Measurements from ENCODE around the gene ZNF540.
A peak's percentile ranks its signal among the peaks of the same experiment; 100 is the strongest.
"Not testable (repeated sequence)": the region's sequence is repeated elsewhere in the genome, so short reads cannot be mapped to it uniquely, and the experiment has no call there.

The ZNF540 gene

GRCh38 chr19:37594304-37594981, at the start of gene ZNF540, which contains the start of gene ZNF571:
ZNF540 (plus strand) TSS chr19:37594876; CDS start chr19:37598448, 3,572 bp downstream.
ZNF571 (minus strand) TSS chr19:37594792; CDS start chr19:37586676, 8,116 bp downstream.
- DNase-seq: peak; percentile 97

- peak; percentile 93 for DNase-seq
Observed at GRCh38 chr19:37551129-37551993, 43.3 kb upstream of the ZNF540 start.

DNA sequence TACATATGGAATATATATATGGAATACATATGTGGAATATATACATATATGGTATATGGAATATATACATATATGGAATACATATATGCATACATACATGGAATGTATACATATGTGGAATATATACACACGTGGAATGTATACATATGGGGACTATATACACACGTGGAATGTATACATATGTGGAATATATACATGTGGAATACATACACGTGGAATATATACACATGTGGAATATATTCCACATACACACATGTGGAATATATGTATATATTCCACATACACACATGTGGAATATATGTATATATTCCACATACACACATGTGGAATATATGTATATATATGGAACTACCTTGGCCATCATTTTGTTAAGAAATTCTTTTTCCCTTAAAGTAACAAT, 31.2 kb upstream of the ZNF540 start:
- DNase-seq: no peak

- DNase-seq: no peak
Observed at GRCh38 chr19:37564624-37565369, 29.9 kb upstream of the ZNF540 start.

DNA sequence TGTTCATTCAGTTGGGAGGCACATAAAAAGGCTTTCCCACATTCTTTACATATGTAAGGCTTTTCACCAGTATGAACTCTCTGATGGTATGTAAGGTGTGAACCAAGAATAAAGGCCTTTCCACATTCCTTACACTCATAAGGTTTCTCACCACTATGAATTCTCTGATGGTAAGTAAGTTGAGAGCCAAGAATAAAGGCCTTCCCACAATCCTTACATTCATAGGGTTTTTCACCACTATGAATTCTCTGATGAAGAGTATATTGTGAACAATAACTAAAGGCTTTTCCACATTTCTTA, 29.4 kb upstream of the ZNF540 start:
- no peak for DNase-seq

- DNase-seq: no peak
Observed at GRCh38 chr19:37572203-37572602, 22.5 kb upstream of the ZNF540 start.

DNA sequence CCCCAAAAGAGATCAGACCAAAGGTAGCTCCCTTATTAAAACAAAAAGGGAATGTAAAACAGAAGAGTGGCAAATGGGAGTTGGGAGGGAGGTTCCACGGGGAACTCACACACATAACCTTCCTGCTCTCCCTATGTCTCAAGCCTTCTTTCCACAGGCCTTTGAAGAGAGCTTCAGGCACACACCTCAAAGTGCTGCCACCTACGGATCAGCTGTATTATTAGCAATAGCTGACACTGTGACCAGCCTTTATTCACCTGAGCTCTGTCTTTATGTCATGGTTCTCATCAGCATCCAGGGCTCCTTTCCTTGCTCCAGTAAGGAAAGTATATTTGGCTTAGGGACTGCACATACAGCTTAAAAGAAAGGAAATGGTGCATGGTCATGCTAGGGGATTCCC, 11.3 kb upstream of the ZNF540 start:
- no peak for DNase-seq

GRCh38 chr19:37593996-37594303, 726 bp upstream of the ZNF540 start:
- no peak for DNase-seq

DNA sequence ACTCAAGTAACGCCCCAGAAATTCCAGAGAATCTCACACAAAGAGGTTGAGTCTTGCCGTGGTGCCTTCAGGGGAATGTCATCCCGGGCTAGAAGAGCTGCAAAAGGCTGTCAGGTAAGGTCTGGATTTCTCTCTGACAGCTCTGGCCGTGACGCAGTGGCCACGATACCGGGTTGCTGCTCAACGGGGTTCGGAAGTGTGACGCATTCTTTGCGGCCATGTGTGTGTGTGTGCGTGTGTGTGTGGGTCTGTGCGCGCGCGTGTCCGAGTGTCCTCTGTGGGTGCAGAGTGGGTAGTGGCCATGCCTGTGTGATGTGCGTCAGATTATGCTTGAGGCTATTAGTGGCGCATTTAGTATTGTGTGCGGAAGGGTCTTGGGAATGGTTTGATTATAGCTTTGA, 306 bp downstream of the ZNF540 start:
- DNase-seq: no peak

- no peak for DNase-seq
Observed at GRCh38 chr19:37635076-37636056, 40.7 kb downstream of the ZNF540 start.

DNA sequence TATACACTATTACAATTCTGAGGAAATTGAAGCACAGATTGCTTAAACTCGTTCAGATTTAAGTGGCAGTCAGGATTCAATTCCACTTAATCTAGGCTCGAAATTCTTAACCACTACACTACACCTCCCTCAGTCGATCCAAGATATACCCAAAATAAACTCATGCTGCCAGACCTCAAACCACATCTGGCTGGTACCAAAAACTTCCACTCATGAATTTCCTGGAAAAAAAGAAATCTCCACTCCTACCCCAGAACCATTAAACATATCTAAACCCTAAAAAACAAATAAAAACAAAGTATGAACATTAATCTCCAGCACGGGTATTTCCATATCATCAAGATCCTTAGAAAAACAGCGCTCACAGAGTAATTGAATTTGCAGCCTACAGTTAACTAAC, 59.4 kb downstream of the ZNF540 start:
- no peak for DNase-seq

DNA sequence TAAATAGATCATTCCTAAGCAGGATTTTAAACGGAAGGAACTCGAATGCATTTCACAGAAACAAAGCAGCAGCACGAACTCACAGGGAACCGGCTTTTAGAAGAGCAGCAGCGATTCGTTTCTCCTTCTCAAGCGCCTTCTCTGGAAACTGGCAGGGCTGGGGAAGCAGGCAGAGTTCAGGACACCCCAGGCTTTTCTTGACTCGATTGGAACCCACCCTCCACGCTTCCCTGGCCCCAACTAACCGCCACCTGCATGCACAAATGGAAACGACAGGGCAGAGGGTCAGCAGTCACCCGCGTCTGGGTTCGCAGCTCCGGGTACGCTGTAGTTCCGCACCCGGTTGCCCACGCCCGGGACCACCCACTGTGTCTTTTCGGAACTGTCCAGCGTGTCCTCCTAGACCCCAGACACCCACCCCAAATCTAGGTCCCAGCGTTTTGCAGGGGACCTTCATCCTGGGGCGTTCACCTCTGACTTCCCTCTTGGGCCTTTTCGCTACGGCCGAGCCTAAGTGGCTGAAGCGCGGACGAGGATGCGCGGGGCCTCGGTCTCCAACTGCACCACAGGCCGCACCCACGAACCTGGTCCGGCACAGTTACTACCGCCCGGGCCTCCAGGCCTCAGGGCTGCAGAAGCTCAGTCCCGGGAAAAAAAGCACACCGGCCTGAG, 60.1 kb downstream of the ZNF540 start:
- peak; percentile 95 for DNase-seq

DNA sequence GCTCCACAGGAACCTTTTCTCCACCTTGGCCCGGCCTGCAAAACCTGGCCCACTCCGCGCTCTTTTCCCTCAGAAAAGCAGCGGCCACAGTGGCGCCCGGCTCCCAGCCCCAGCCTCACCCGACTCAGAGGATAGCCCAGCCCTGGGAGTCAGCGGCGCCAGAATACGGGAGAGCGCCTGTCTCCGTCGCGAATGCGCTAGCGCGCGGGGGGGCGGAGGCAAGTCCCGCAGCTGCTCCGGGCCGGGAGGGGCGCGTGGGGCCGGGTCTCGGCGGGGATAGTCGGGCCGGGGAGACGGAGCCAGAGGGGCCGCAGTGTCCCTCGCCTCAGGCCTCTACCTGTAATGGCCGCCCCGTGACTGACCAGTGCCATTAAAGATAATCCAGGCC, 60.6 kb downstream of the ZNF540 start, which contains the start of gene ZFP30:
Gene ZFP30, minus strand, starts transcription at position 165 of the 388 bp plus-strand sequence. CDS start 7,643 bp downstream, outside the sequence.
- peak; percentile 95 for DNase-seq

DNA sequence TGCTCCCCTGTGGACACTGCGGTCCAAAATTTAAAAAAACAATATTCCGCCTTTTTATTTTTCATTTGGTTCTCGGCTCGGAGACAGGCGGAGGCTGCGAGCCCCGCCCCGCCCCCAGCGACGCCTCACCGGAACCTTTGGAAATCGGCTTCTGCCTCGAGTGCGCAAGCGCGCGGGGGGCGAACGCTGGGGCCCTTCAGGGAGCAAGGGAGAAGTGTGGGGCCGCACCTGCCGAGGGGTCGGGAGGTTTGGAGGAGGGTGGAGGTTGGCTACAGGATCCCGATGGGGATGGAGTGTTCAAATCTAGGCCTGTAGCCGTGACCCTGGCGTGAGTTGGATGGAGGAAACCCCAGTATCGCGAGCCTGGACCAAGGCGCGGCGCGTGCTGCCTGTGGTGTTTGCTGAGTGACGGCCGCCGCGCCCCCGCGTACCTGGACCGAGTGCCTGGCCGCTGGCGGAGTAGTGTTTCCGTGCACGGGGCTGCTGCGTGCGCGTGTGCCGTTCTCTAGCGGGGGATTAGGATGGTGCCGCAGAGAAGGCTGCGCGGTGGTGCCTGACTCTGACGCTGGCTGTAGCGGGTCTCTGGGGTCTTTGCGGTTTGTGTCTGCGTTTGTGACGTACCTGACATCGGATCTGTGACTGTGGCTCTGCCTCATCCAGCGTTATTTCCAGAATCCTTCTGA, 61.2 kb downstream of the ZNF540 start:
- peak; percentile 98 for DNase-seq

- DNase-seq: not testable (repeated sequence)
Observed at GRCh38 chr19:37657157-37657556, 62.5 kb downstream of the ZNF540 start.

All from retina (tissue), 1 donor.